Common myeloid progenitor, CD34-positive (primary cell): ENCODE data around the gene EMCN.

ENCODE experiments used
- CTCF ChIA-PET: fragments of 350-600 bp; sonication (Branson Sonifier 250); formaldehyde crosslinking; loops from one replicate; lab custom pipeline; 2021; ENCODE audit warnings: antibody characterized with exemption; lab: Charles Lee
- POLR2A ChIA-PET: fragments of 350-600 bp; sonication (Branson Sonifier 250); formaldehyde crosslinking; loops from one replicate; lab custom pipeline; 2021; ENCODE audit warnings: antibody characterized with exemption; lab: Charles Lee
- DNase-seq, 3 donors: peaks; one replicate each; pipeline versions ENCODE4 v3.0.0 to v3.0.0-alpha.2; 2013
- H3K27ac ChIP-seq, 2 experiments: 1 replicate in 1 of 2; 2 replicates in 1 of 2; pipeline ENCODE4 v1.7.0; 2013; ENCODE audit warnings: inconsistent platforms in 2 of 2, low read length in 2 of 2, mild to moderate bottlenecking in 2 of 2, low read depth in 1 of 2, moderate library complexity in 1 of 2; ENCODE audit not compliant: severe bottlenecking in 2 of 2, insufficient read depth in 1 of 2, poor library complexity in 1 of 2
- H3K27me3 ChIP-seq, 5 experiments: replicated peaks in 2 of 5; 1 replicate in 3 of 5; 2 replicates in 2 of 5; pipeline versions ENCODE4 v1.6.1 to v1.7.0; 2013; ENCODE audit warnings: low read length in 4 of 5, mild to moderate bottlenecking in 2 of 5, moderate library complexity in 2 of 5, inconsistent platforms in 1 of 5; ENCODE audit not compliant: insufficient read depth in 5 of 5, control insufficient read depth in 4 of 5
- H3K36me3 ChIP-seq, 4 experiments: 1 replicate in 2 of 4; 2 replicates in 2 of 4; pipeline versions ENCODE4 v1.6.1 to v1.7.0; 2013; ENCODE audit warnings: low read length in 3 of 4, control low read depth in 1 of 4, mild to moderate bottlenecking in 1 of 4; ENCODE audit not compliant: control insufficient read depth in 4 of 4, insufficient read depth in 4 of 4
- H3K4me1 ChIP-seq, 4 experiments: 1 replicate in 3 of 4; 2 replicates in 1 of 4; pipeline versions ENCODE4 v1.6.1 to v1.7.1; 2013; ENCODE audit warnings: low read length in 3 of 4, mild to moderate bottlenecking in 3 of 4, control low read depth in 1 of 4, inconsistent platforms in 1 of 4, moderate library complexity in 1 of 4; ENCODE audit not compliant: control insufficient read depth in 4 of 4, insufficient read depth in 4 of 4; ENCODE audit errors: control extremely low read depth in 1 of 4
- H3K4me3 ChIP-seq, 7 experiments: 1 replicate in 4 of 7; 2 replicates in 3 of 7; pipeline versions ENCODE4 v1.5.1 to v1.7.0; 2013; ENCODE audit warnings: mild to moderate bottlenecking in 7 of 7, low read length in 6 of 7, moderate library complexity in 6 of 7, inconsistent platforms in 2 of 7, low read depth in 2 of 7, control low read depth in 1 of 7; ENCODE audit not compliant: insufficient read depth in 4 of 7, control insufficient read depth in 1 of 7; ENCODE audit errors: extremely low read depth in 1 of 7
- H3K9me3 ChIP-seq, 5 experiments: 1 replicate in 4 of 5; 2 replicates in 1 of 5; pipeline versions ENCODE4 v1.6.1 to v1.7.1; 2013; ENCODE audit warnings: low read length in 4 of 5, mild to moderate bottlenecking in 2 of 5, inconsistent platforms in 1 of 5, low read depth in 1 of 5, moderate library complexity in 1 of 5; ENCODE audit not compliant: control insufficient read depth in 4 of 5, insufficient read depth in 2 of 5; ENCODE audit errors: control extremely low read depth in 1 of 5
- WGBS: methylation state at CpG from one replicate; pipeline ENCODE4 v1.1.5; 2013; ENCODE audit not compliant: insufficient coverage; 5-methylcytosine and 5-hydroxymethylcytosine counted together

The EMCN gene

DNA sequence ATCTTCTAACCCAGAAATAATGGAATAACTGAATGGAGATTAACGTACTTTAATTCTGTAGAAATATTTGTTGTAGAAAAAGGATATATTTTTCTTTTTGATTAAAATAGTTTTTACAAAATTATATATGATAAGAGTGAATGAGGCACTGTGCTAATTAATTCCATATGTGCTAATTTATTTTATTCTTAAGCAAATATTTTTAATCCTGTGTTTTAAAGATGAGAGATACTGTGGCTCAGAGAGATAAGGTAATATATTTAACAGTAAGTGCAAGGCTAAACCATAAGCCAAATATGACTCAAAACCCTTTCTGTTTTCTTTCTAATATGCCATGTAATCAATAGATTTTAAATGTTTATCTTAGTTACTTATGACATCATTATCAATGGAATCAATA is 88.2 kb downstream of the EMCN start:
- H3K27me3 ChIP-seq = no peaks in the 10 kb centered on the region
- no CpG with 5 or more reads among the region's 1 CpG for WGBS
- no peak for DNase-seq
- H3K27ac ChIP-seq = no peak overlapping the region
- no peak overlapping the region for H3K4me3 ChIP-seq
- ChIA-PET POLR2A (no interaction called here), CTCF (no interaction called here)
- no peaks in the 10 kb centered on the region for H3K36me3 ChIP-seq
- H3K4me1 ChIP-seq = peaks cover 0 to 10% (median 3%) of the 10 kb centered on the region in 4 experiments
- H3K9me3 ChIP-seq = no peaks in the 10 kb centered on the region

DNA sequence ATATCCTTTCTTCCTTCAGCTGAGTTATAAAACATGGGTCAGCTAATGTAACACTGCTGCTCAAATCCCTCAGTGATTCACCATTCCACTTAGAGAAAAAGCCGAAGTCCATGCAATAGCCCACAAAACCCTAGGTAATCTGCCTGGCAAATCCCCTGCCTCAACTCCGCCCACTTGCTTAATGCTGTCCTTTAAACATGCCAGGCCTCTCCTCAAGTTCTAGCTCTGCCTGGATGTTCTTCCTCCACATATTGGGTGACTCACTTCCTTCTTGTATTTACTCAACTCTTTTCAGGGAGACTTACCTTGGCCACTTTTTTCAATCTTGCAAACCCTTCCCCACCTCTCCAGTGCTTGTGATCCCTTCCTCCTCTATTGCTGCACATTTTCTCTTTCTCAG is 89.8 kb downstream of the EMCN start:
- ChIA-PET POLR2A (no interaction called here), CTCF (no interaction called here)

DNA sequence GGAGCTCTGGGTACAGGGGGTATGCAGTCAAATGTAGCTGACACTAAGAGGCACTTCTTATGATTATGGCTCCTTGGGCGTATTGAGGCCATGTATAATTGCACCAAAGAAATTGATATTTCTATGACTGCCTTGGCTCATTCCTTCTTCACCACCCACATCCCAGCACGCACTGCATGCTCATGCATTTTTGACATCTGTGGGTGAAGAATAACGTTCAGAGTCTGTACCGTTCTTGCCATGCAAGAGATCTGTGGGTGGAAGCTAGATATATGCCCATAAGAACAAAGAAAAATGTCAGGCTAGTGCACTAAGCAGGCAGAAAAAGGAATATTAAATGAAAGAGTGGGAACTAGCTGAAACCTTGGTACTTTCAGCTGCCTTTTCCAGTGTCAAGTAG is 93.4 kb downstream of the EMCN start:
- CTCF ChIA-PET = interaction anchor here (0.6 kb wide), 1 partner anchor 912 kb away, joined by 3 read pairs; no protein-coding TSS in a partner anchor
- no peak overlapping the region for H3K27ac ChIP-seq
- H3K9me3 ChIP-seq = no peaks in the 10 kb centered on the region
- H3K4me1 ChIP-seq = no peaks in the 10 kb centered on the region
- 96% methylated on average over 3 of the region's 4 CpGs for WGBS
- H3K36me3 ChIP-seq = no peaks in the 10 kb centered on the region
- POLR2A ChIA-PET = no interaction called here
- DNase-seq = no peak
- no peaks in the 10 kb centered on the region for H3K27me3 ChIP-seq
- no peak overlapping the region for H3K4me3 ChIP-seq

More for the DNA sequence above, 89.8 kb downstream of the EMCN start:
- H3K9me3 ChIP-seq = no peaks in the 10 kb centered on the region
- DNase-seq = peak in 1 of 3 donors; percentile 2
- no peaks in the 10 kb centered on the region for H3K36me3 ChIP-seq
- no peaks in the 10 kb centered on the region for H3K27me3 ChIP-seq
- WGBS = 96% methylated on average over 2 of the region's 2 CpGs
- peaks cover 0 to 10% (median 3%) of the 10 kb centered on the region in 4 experiments for H3K4me1 ChIP-seq
- no peak overlapping the region for H3K4me3 ChIP-seq
- H3K27ac ChIP-seq = no peak overlapping the region

DNA sequence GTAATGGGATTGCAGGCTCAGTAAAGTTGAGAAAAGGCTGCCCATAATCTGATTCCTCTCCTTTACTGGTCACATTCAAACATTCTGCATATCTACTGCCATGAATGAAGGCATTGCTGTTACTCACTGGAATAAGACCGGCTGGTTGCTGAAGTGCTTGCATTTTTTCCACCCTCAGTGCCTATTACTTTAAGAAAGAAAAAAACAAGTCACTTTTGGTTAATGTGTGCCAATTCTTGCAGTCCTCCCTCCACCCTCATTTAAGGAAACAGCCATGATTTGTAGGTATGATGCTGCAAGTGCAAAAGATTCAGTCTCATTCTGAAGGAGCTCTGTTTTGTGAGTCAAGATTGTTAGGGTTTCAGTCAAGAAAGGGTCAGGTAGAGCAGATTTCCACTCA is 94.9 kb downstream of the EMCN start:
- WGBS = no CpG with 5 or more reads among the region's 1 CpG

DNA sequence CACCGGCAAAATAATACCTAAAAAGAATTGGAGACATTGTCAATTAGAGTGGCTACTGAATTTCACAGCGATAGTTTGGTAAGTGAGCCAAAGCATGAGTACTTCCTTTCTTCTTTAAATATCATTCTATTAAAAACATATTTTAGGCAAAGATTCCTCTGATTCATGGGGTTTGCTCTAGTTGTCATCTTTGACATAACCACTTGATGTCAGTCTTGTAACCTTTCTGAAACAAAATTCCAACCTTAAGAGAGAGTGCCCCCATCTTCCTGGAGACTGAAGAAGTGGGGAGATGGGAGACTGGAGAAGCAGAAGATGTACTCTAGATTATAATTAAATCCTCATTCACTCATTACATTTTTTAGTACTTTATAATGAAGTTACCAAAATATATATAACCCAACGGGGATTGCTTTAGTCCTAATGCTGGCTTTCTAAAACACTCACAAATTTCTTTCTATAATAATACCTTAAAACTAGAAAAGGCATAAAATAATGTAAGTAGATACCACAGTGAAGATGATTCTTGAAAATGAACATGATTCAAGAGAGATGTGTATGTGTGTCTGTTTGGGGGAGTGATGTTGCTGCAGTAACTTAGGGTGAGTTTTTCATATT is 96.4 kb downstream of the EMCN start:
- POLR2A ChIA-PET = no interaction called here
- DNase-seq = peak; percentile 16 to 41 (median 35)
- Histone ChIP-seq H3K9me3 (no peaks in the 10 kb centered on the region), H3K27me3 (no peaks in the 10 kb centered on the region), H3K4me3 (no peak overlapping the region), H3K4me1 (no peaks in the 10 kb centered on the region), H3K36me3 (no peaks in the 10 kb centered on the region), H3K27ac (no peak overlapping the region)
- no CpG with 5 or more reads among the region's 3 CpGs for WGBS
- CTCF ChIA-PET = no interaction called here

More for the DNA sequence above, 94.9 kb downstream of the EMCN start:
- CTCF ChIA-PET = no interaction called here
- H3K4me1 ChIP-seq = no peaks in the 10 kb centered on the region
- H3K9me3 ChIP-seq = no peaks in the 10 kb centered on the region
- H3K36me3 ChIP-seq = no peaks in the 10 kb centered on the region
- DNase-seq = peak in 2 of 3 donors; percentile 5 to 21
- POLR2A ChIA-PET = no interaction called here
- H3K27me3 ChIP-seq = no peaks in the 10 kb centered on the region
- no peak overlapping the region for H3K27ac ChIP-seq
- H3K4me3 ChIP-seq = no peak overlapping the region

DNA sequence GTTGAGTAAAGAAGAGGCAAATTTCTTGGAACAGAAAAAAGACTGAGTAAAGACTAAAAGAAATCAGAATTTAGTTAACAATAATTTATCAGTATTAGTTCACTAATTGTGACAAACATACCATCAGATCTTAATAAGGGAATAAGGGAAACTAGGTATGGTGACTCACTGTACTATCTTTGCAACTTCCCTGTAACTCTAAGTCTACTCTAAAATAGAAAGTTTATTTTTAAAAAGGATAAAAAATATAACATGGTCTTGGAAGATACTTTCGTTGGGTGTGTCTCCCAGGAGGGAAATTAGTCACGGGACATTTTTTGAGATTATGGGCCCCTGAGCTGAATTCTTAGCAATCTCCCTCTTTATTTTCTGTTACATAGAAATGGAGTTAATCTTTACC is 97.3 kb downstream of the EMCN start:
- ChIA-PET POLR2A (no interaction called here), CTCF (no interaction called here)
- Histone ChIP-seq H3K4me3 (no peak overlapping the region), H3K4me1 (no peaks in the 10 kb centered on the region), H3K27ac (no peak overlapping the region), H3K36me3 (no peaks in the 10 kb centered on the region), H3K27me3 (no peaks in the 10 kb centered on the region), H3K9me3 (no peaks in the 10 kb centered on the region)
- no CpG with 5 or more reads among the region's 2 CpGs for WGBS
- DNase-seq = no peak

DNA sequence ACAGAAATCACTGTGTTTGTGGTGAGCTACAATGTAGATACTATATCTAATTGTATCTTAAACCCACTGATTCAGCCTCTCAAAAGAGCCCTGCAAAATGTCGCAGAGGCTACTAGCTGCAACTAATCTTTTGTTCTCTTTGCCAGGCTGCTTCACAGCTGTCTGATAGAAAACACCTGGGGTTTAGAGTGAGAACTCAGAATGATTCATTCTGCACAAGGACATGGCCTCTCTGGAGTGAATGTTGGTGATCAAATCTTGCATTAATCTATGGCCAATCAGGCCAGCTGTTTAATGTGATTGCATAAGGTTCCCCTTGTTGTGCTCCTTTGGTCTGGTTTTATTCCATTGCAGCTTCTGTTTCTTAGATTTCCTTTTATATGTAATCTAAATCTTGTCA is 100.3 kb downstream of the EMCN start:
- 100% methylated on average over 1 of the region's 1 CpG for WGBS
- POLR2A ChIA-PET = no interaction called here
- H3K27ac ChIP-seq = no peak overlapping the region
- H3K9me3 ChIP-seq = no peaks in the 10 kb centered on the region
- DNase-seq = no peak
- H3K4me3 ChIP-seq = no peak overlapping the region
- H3K27me3 ChIP-seq = no peaks in the 10 kb centered on the region
- CTCF ChIA-PET = interaction anchor here (1.4 kb wide), 1 partner anchor 323 kb away, joined by 4 read pairs; no protein-coding TSS in a partner anchor
- H3K36me3 ChIP-seq = peaks cover 0 to 3% (median under 1%) of the 10 kb centered on the region in 4 experiments
- H3K4me1 ChIP-seq = no peaks in the 10 kb centered on the region
